Activated naive CD4-positive, alpha-beta T cell treated with anti-CD3 and anti-CD28 coated beads, Interleukin-2, amount 50 U/mL, for 72 hours (primary cell): ENCODE data around the gene ACER2. TPM values are rescaled to one million over a fixed set of nuclear protein-coding genes. Genes with fewer than 3 reads are reported as not detected.
A peak's percentile ranks its signal among the peaks of the same experiment; 100 is the strongest.

Experiments
- ATAC-seq, 2 donors: fragments of 150-1000 bp; cut with Tn5 transposase; 2 replicates each; pipeline ENCODE4 v1.10.0; 2021; ENCODE audit warnings: mild to moderate bottlenecking in 2 of 2, moderate library complexity in 2 of 2
- DNase-seq, 2 donors: peaks; one replicate each; pipeline ENCODE4 v3.0.0; 2021 to 2022; ENCODE audit warnings: low spot score in 2 of 2
- H3K27ac Mint-ChIP-seq, 2 donors: one replicate each; pipeline ENCODE4 v1.8.0; 2022; ENCODE audit warnings: mild to moderate bottlenecking in 2 of 2, mixed read lengths in 2 of 2
- H3K36me3 Mint-ChIP-seq, 2 donors: one replicate each; pipeline ENCODE4 v1.8.0; 2022; ENCODE audit warnings: mixed read lengths in 2 of 2
- H3K9me3 Mint-ChIP-seq, 2 donors: one replicate each; pipeline ENCODE4 v1.8.0; 2022; ENCODE audit warnings: mixed read lengths in 2 of 2
- total RNA-seq, 2 donors: library from RNA; stranded (reverse); gene quantifications; one replicate each; pipeline ENCODE4 v1.2.3, GENCODE V29; 2022

Gene ACER2
- total RNA-seq, 2 donors from 2014 or later: 1.2 to 4.3 TPM

GRCh38 chr9:19464061-19464763 is 55.4 kb downstream of the ACER2 start:
- Mint-ChIP-seq H3K36me3 (no peaks in the 10 kb centered on the region), H3K27ac (no peak overlapping the region), H3K9me3 (no peaks in the 10 kb centered on the region)
- DNase-seq: no peak
- ATAC-seq: peak in 1 of 2 donors; percentile 9

GRCh38 chr9:19464764-19465585 is 56.2 kb downstream of the ACER2 start:
- peak; percentile 91 to 94 for ATAC-seq
- Mint-ChIP-seq H3K36me3 (no peaks in the 10 kb centered on the region), H3K27ac (no peak overlapping the region), H3K9me3 (no peaks in the 10 kb centered on the region)
- peak; percentile 75 to 84 for DNase-seq

GRCh38 chr9:19465586-19466279 is 56.9 kb downstream of the ACER2 start:
- DNase-seq: no peak
- no peak for ATAC-seq
- Mint-ChIP-seq H3K27ac (no peak overlapping the region), H3K9me3 (no peaks in the 10 kb centered on the region), H3K36me3 (no peaks in the 10 kb centered on the region)

- H3K27ac Mint-ChIP-seq: no peak overlapping the region
- no peaks in the 10 kb centered on the region for H3K9me3 Mint-ChIP-seq
- no peaks in the 10 kb centered on the region for H3K36me3 Mint-ChIP-seq
- DNase-seq (no peak), ATAC-seq (no peak)
These were observed 57.5 kb downstream of the ACER2 start for GRCh38 chr9:19466280-19466639.

GRCh38 chr9:19469271-19469670 is 60.5 kb downstream of the ACER2 start:
- Mint-ChIP-seq H3K36me3 (no peaks in the 10 kb centered on the region), H3K9me3 (no peaks in the 10 kb centered on the region), H3K27ac (no peak overlapping the region)
- ATAC-seq (no peak), DNase-seq (no peak)

GRCh38 chr9:19470567-19470966 is 61.8 kb downstream of the ACER2 start:
- no peak for ATAC-seq
- Mint-ChIP-seq H3K36me3 (no peaks in the 10 kb centered on the region), H3K9me3 (no peaks in the 10 kb centered on the region), H3K27ac (peak overlapping the region in 1 of 2 donors; percentile 4)
- DNase-seq: no peak

GRCh38 chr9:19470981-19471650 is 62.3 kb downstream of the ACER2 start:
- no peak for ATAC-seq
- DNase-seq: no peak
- H3K27ac Mint-ChIP-seq: peak overlapping the region in 1 of 2 donors; percentile 4
- H3K9me3 Mint-ChIP-seq: no peaks in the 10 kb centered on the region
- no peaks in the 10 kb centered on the region for H3K36me3 Mint-ChIP-seq

- H3K36me3 Mint-ChIP-seq: no peaks in the 10 kb centered on the region
- ATAC-seq (peak; percentile 86 to 88), DNase-seq (peak; percentile 38 to 69)
- H3K27ac Mint-ChIP-seq: peak overlapping the region; percentile 39 to 72
- H3K9me3 Mint-ChIP-seq: no peaks in the 10 kb centered on the region
These were observed 63.2 kb downstream of the ACER2 start for GRCh38 chr9:19471737-19472648.

GRCh38 chr9:19473605-19474004 is 64.8 kb downstream of the ACER2 start:
- no peak for ATAC-seq
- Mint-ChIP-seq H3K36me3 (no peaks in the 10 kb centered on the region), H3K9me3 (no peaks in the 10 kb centered on the region), H3K27ac (no peak overlapping the region)
- no peak for DNase-seq

GRCh38 chr9:19479874-19480273 is 71.1 kb downstream of the ACER2 start:
- DNase-seq: no peak
- no peak for ATAC-seq
- H3K27ac Mint-ChIP-seq: no peak overlapping the region
- H3K36me3 Mint-ChIP-seq: no peaks in the 10 kb centered on the region
- H3K9me3 Mint-ChIP-seq: no peaks in the 10 kb centered on the region

GRCh38 chr9:19480345-19480744 is 71.5 kb downstream of the ACER2 start:
- no peaks in the 10 kb centered on the region for H3K36me3 Mint-ChIP-seq
- H3K9me3 Mint-ChIP-seq: no peaks in the 10 kb centered on the region
- no peak overlapping the region for H3K27ac Mint-ChIP-seq
- ATAC-seq: no peak
- DNase-seq: no peak

GRCh38 chr9:19481121-19481870 is 72.5 kb downstream of the ACER2 start:
- no peaks in the 10 kb centered on the region for H3K36me3 Mint-ChIP-seq
- no peak for ATAC-seq

GRCh38 chr9:19481971-19482404 is 73.2 kb downstream of the ACER2 start:
- Mint-ChIP-seq H3K36me3 (no peaks in the 10 kb centered on the region), H3K9me3 (no peaks in the 10 kb centered on the region), H3K27ac (no peak overlapping the region)
- ATAC-seq (no peak), DNase-seq (no peak)

More at GRCh38 chr9:19481121-19481870, 72.5 kb downstream of the ACER2 start:
- DNase-seq: no peak
- Mint-ChIP-seq H3K27ac (peak overlapping the region in 1 of 2 donors; percentile 19), H3K9me3 (no peaks in the 10 kb centered on the region)

GRCh38 chr9:19484699-19485098 is 75.9 kb downstream of the ACER2 start:
- no peak for ATAC-seq

GRCh38 chr9:19485193-19485592 is 76.4 kb downstream of the ACER2 start:
- Mint-ChIP-seq H3K9me3 (no peaks in the 10 kb centered on the region), H3K27ac (peak overlapping the region in 1 of 2 donors; percentile 65), H3K36me3 (no peaks in the 10 kb centered on the region)
- ATAC-seq: no peak
- no peak for DNase-seq

More at GRCh38 chr9:19484699-19485098, 75.9 kb downstream of the ACER2 start:
- Mint-ChIP-seq H3K36me3 (no peaks in the 10 kb centered on the region), H3K9me3 (no peaks in the 10 kb centered on the region), H3K27ac (peak overlapping the region in 1 of 2 donors; percentile 12)
- DNase-seq: no peak
